Stimulated activated naive CD8-positive, alpha-beta T cell treated with anti-CD3 and anti-CD28 coated beads, Interleukin-15, amount 100 ng/mL, for 72 hours (primary cell): ENCODE results near the gene ALDH1A2.
"Not testable (repeated sequence)": the region's sequence is repeated elsewhere in the genome, so short reads cannot be mapped to it uniquely, and the experiment has no call there.

Source experiments
- ATAC-seq: fragments of 150-1000 bp; cut with Tn5 transposase; 2 replicates; pipeline ENCODE4 v1.10.0; 2021; ENCODE audit warnings: mild to moderate bottlenecking, moderate library complexity
- DNase-seq, 2 donors: peaks; one replicate each; pipeline ENCODE4 v3.0.0; 2021 to 2022
- H3K27ac Mint-ChIP-seq, 2 donors: one replicate each; pipeline ENCODE4 v1.8.0; 2022; ENCODE audit warnings: mild to moderate bottlenecking in 2 of 2, mixed read lengths in 2 of 2, moderate library complexity in 2 of 2
- H3K27me3 Mint-ChIP-seq: one replicate; pipeline ENCODE4 v1.8.0; 2022; ENCODE audit warnings: mixed read lengths
- H3K4me1 Mint-ChIP-seq: one replicate; pipeline ENCODE4 v1.8.0; 2022; ENCODE audit warnings: mild to moderate bottlenecking, mixed read lengths
- H3K4me3 Mint-ChIP-seq, 2 donors: one replicate each; pipeline ENCODE4 v1.8.0; 2022; ENCODE audit warnings: mild to moderate bottlenecking in 2 of 2, mixed read lengths in 2 of 2, moderate library complexity in 1 of 2
- H3K9me3 Mint-ChIP-seq, 2 donors: one replicate each; pipeline ENCODE4 v1.8.0; 2022; ENCODE audit warnings: mixed read lengths in 2 of 2

ALDH1A2 gene

DNA sequence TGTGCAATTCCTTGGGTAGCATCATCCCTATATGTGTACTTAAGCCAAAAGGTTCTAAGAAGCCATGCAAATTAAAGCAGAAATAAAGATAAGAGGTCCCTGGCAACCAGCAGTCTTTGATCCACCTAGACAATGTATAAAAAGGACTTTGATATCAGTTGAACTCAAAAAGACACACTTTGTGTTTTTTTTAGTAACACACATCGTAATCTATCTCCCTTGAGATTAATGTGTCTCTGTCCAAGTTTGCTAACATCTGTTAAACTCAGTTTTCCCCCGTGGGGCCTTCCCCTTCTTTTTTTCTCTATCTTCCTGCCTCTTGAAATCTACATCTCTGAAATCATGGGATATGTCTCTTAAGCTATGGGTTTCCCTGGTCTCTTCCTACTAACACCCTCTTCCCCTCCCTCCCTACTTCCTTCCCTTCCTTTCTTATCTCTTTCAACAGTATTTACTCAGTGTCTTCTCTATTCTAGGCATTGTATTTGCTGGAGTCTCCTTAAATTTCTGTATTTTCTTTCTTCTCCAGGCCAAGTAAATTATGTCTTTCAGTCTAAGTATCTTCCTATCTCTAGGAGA, 27.7 kb downstream of the ALDH1A2 start:
- DNase-seq (no peak), ATAC-seq (no peak)
- H3K27ac Mint-ChIP-seq = no peak overlapping the region
- H3K4me1 Mint-ChIP-seq = no peaks in the 10 kb centered on the region
- H3K27me3 Mint-ChIP-seq = peaks cover 5% of the 10 kb centered on the region
- H3K9me3 Mint-ChIP-seq = no peaks in the 10 kb centered on the region
- no peak overlapping the region for H3K4me3 Mint-ChIP-seq

DNA sequence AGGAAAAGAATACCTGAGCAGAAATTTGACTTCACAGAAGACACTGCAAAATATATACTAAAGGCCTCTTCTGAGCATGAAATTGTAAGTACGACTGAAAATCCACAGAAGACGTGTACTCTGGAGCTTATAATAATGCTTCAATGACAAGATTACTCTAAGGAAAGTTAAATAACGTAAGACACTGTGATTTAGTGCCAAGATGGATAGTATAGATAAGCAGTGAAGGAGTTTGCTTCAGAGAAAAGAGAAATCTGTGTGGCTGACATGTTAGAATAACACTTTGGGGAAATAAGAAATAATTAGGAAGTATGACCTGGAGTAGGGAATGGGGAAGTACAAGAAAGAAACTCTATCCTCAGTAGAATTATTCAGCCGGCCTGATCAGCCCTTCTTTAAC, 28.9 kb downstream of the ALDH1A2 start:
- Mint-ChIP-seq H3K4me1 (no peaks in the 10 kb centered on the region), H3K4me3 (no peak overlapping the region), H3K27me3 (peaks cover 5% of the 10 kb centered on the region), H3K27ac (no peak overlapping the region), H3K9me3 (no peaks in the 10 kb centered on the region)
- DNase-seq (no peak), ATAC-seq (no peak)

DNA sequence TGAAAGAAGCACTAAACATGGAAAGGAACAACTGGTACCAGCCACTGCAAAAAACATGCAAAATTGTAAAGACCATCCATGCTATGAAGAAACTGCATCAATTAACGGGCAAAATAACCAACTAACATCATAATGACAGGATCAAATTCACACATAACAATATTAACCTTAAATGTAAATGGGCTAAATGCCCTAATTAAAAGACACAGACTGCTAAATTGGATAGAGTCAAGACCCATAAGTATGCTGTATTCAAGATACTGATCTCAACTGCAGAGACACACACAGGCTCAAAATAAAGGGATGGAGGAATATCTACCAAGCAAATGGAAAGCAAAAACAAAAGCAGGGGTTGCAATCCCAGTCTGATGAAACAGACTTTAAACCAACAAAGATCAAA, 37.1 kb downstream of the ALDH1A2 start:
- H3K27me3 Mint-ChIP-seq = peaks cover 14% of the 10 kb centered on the region
- DNase-seq = not testable (repeated sequence)

DNA sequence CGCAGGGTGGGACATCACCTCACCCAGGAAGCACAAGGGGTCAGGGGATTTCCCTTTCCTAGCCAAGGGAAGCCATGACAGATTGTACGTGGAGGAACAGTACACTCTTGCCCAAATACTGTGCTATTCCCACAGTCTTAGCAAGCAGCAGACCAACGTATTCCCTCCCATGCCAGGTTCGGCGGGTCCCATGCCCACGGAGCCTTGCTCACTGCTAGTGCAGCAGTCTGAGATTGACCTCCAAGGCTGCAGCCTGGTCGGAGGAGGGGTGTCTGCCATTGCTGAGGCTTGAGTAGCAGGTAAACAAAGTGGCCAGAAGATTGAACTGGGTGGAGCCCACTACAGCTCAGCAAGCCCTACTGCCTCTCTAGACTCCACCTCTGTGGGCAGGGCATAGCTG, 39.0 kb downstream of the ALDH1A2 start:
- Mint-ChIP-seq H3K27me3 (peaks cover 27% of the 10 kb centered on the region), H3K4me3 (no peak overlapping the region), H3K9me3 (peaks cover 36 to 71% of the 10 kb centered on the region in 2 donors), H3K4me1 (no peaks in the 10 kb centered on the region), H3K27ac (no peak overlapping the region)
- ATAC-seq = no peak
- DNase-seq = no peak

More for the DNA sequence above, 37.1 kb downstream of the ALDH1A2 start:
- not testable (repeated sequence) for H3K4me3 Mint-ChIP-seq, ATAC-seq, H3K4me1 Mint-ChIP-seq
- peaks cover 36 to 54% of the 10 kb centered on the region in 2 donors for H3K9me3 Mint-ChIP-seq
- peak overlapping the region in 1 of 2 donors; percentile 28 for H3K27ac Mint-ChIP-seq

DNA sequence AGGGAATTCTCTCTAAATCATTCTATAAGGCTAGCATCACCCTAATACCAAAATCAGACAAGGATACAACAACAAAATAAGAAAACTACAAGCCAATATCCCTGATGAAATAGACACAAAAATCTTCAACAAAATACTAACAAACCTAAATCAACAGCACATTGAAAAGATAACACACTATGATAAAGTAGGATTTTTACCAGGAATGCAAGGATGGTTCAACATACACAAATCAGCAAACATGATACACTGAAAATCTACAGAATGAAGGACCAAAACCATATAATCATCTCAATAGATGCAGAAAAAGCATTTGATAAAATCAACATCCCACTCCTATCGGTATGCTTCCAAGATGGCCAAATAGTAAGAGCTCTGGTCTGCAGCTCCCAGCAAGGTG, 39.5 kb downstream of the ALDH1A2 start:
- no peak overlapping the region for H3K4me3 Mint-ChIP-seq
- no peak for ATAC-seq
- DNase-seq = no peak
- peaks cover 32% of the 10 kb centered on the region for H3K27me3 Mint-ChIP-seq
- no peaks in the 10 kb centered on the region for H3K4me1 Mint-ChIP-seq
- H3K27ac Mint-ChIP-seq = no peak overlapping the region
- peaks cover 36 to 76% of the 10 kb centered on the region in 2 donors for H3K9me3 Mint-ChIP-seq

DNA sequence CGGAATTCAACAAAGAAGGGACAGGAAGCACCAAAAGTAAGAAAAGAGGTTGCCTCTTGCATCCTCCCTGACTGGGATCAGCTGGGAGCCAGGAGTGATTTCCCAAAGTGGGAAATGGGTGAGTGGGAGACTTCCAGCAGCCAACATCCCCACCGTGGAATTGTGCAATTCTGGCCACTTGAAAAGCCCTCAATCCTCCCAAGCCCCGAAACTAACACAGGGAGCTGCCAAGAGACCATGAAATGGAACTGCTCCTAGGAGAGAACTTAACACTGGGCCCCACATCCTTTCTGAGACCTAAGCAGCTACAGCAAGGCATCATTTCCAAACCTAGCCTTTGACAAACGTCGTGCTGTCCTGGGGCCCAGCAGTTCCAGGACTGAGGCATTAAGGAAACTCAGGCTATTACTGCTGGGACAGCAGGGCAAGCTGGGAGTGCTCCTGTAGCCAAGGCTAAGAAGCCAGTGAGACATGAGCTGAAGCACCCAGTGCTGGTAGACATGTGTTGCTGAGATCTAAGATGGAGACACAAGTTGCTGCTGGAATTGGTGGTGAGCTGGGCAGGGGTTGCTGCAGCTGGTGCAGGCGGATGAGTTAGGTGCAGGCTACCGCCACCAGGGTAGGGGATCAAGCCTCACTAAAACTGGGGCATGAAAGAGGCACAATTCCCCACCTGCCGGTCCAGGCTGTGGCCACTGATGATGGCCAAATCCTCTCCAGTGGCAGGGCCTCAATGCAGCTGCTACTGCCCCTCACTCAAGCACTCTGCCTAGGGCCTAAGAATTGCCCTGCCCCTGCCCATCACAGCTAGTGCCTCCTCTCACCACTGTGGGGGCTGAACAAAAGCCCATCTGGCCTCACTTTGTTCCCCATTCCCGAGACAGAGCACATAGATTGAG, 43.9 kb downstream of the ALDH1A2 start:
- Mint-ChIP-seq H3K4me1 (no peaks in the 10 kb centered on the region), H3K27ac (no peak overlapping the region), H3K9me3 (peaks cover 25 to 52% of the 10 kb centered on the region in 2 donors), H3K27me3 (peaks cover 20% of the 10 kb centered on the region), H3K4me3 (no peak overlapping the region)
- ATAC-seq (no peak), DNase-seq (no peak)

DNA sequence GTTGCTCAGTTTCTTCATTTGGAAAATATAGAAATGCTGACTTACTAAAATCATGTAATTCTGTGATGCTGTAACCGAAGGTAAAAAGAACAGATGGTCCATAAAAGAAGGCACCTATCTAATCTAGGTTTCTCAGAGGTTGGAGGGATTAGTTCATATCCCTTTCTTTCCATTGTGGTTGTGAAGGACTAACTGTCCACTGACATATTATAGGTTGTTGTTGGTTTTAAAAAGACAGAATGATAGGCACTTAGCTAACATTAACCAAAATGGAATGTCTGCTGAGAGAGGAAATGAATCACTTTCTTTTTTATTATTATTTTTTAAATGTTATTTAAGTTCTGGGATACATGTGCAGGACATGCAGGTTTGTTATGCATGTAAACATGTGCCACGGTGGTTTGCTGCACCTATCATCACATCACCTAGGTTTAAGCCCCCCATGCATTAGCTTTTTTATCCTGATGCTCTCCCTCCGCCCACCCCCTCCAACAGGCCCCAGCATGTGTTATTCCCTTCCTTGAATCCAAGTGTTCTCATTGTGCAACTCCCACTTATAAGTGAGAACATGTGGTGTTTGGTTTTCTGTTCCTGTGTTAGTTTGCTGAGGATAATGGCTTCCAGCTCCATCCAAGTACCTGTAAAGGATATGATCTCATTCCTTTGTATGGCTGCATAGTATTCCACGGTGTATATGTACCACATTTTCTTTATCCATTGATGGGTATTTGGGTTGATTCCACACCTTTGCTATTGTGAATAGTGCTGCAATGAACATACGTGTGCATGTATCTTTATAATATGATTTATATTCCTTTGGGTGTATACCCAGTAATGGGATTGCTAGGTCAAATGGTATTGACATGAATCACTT, 45.8 kb downstream of the ALDH1A2 start:
- no peak overlapping the region for H3K27ac Mint-ChIP-seq
- DNase-seq = no peak
- H3K9me3 Mint-ChIP-seq = peaks cover 8 to 35% of the 10 kb centered on the region in 2 donors
- H3K4me3 Mint-ChIP-seq = no peak overlapping the region
- H3K27me3 Mint-ChIP-seq = peaks cover 22% of the 10 kb centered on the region
- no peak for ATAC-seq
- no peaks in the 10 kb centered on the region for H3K4me1 Mint-ChIP-seq

DNA sequence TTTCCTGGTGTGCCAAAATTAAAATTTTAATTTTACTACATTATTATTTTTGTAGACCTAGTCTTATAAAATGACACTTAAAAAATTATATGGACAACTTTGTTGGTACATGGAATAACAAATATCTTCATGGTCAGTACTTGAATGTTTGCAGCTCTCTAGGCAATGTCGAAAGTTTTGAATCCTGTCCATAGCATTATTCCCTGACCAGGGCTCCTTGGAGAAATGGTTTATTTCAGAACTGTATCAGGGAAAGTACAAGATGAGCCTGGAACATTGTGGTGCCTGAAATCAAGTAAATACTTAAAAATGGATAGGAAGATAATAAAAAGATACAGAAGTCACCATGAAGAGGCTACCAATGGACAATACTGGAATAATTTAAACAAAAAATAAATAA, 47.6 kb downstream of the ALDH1A2 start:
- Mint-ChIP-seq H3K4me3 (no peak overlapping the region), H3K4me1 (no peaks in the 10 kb centered on the region), H3K27ac (no peak overlapping the region), H3K9me3 (peaks cover 0 to 18% of the 10 kb centered on the region in 2 donors), H3K27me3 (peaks cover 27% of the 10 kb centered on the region)
- DNase-seq (no peak), ATAC-seq (no peak)

DNA sequence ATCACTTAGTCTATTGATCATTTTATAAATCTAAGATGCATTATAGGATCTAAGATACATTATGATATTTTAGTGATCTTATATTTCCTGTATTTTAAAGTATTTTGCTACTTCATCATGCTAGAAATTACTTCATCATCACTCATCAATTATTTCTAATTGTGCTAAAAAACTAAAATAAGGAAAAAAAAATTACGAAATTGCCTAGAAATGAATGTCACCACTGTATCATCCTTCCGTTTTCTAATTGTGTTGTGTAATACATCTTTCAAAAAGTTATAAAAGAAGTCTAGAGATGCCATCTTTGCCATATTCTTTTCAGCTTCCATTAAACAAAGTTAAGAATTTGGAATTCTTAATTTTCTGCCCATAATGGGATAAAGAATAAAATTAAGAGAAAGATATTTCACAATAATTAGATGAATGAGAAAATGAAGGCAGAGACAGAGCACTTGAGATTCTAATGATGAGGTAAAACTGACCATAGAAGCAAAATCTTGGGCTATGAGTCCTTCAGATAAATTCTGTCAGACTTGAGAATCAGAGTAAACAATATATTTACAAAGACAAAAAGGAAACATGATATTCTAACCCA, 48.8 kb downstream of the ALDH1A2 start:
- no peaks in the 10 kb centered on the region for H3K4me1 Mint-ChIP-seq
- no peak overlapping the region for H3K27ac Mint-ChIP-seq
- no peak for DNase-seq
- no peak overlapping the region for H3K4me3 Mint-ChIP-seq
- no peak for ATAC-seq
- H3K9me3 Mint-ChIP-seq = peaks cover 0 to 6% of the 10 kb centered on the region in 2 donors
- peaks cover 20% of the 10 kb centered on the region for H3K27me3 Mint-ChIP-seq

DNA sequence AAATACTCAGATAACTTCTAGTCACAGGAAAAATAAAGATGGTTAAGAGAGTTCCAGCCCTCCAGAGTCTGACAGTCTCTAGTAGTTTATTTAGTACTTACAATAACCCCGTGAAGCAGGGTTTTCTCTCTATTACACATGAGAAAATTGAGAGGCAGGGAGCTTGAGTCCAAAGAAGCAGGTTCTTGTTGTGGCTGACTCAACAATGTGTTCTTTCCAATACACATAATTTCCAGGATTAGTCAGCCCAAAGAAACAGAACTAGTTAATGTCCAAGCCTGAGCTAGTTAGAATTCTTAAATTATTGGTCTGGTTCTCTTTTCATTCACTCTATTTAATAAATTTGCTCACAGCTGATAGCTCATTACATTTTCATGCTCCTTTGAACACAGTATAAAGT, 49.9 kb downstream of the ALDH1A2 start:
- Mint-ChIP-seq H3K27me3 (peaks cover 12% of the 10 kb centered on the region), H3K4me1 (no peaks in the 10 kb centered on the region), H3K9me3 (no peaks in the 10 kb centered on the region), H3K4me3 (no peak overlapping the region), H3K27ac (no peak overlapping the region)
- ATAC-seq (no peak), DNase-seq (no peak)

DNA sequence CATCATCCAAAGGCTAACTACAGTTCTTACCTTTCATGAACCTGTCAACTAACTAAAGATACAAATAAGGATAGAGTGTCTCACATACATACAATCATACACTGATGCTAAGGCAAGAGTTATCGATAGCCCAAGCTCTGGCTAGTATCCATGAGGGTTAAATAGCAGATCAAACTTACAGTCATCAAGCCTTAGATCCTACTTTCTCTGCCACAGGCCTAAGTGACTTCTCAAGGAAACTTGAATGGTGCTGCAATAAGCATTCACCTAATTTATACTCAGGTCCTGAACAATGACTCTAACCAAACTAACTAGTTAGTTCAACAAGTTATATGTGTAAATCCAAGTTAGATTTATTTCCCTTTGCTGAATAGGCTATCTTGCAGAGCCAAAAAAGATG, 51.0 kb downstream of the ALDH1A2 start:
- no peak overlapping the region for H3K27ac Mint-ChIP-seq
- H3K4me1 Mint-ChIP-seq = no peaks in the 10 kb centered on the region
- H3K27me3 Mint-ChIP-seq = peaks cover 12% of the 10 kb centered on the region
- no peak for ATAC-seq
- H3K9me3 Mint-ChIP-seq = no peaks in the 10 kb centered on the region
- DNase-seq = no peak
- H3K4me3 Mint-ChIP-seq = no peak overlapping the region

DNA sequence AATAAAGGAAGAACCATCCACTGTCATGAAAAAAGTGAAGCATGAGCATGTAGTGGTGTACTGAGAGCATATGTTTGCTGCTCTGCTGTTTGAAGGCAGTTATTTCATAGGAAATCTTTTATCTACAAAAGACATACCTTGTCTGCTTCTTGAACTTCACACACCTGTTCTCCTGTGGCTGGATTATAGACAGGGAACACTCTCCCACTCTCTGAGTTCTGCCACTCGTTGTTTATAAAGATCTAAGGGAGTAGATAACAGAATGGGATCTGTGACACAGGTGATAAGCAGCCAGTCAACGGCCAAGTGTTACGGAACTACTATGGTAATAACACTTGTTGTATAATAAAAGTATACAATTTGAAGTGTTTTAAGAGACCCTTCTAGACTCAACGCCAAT, 51.5 kb downstream of the ALDH1A2 start:
- DNase-seq (no peak), ATAC-seq (no peak)
- Mint-ChIP-seq H3K4me3 (no peak overlapping the region), H3K27me3 (peaks cover 12% of the 10 kb centered on the region), H3K9me3 (no peaks in the 10 kb centered on the region), H3K27ac (no peak overlapping the region), H3K4me1 (no peaks in the 10 kb centered on the region)

DNA sequence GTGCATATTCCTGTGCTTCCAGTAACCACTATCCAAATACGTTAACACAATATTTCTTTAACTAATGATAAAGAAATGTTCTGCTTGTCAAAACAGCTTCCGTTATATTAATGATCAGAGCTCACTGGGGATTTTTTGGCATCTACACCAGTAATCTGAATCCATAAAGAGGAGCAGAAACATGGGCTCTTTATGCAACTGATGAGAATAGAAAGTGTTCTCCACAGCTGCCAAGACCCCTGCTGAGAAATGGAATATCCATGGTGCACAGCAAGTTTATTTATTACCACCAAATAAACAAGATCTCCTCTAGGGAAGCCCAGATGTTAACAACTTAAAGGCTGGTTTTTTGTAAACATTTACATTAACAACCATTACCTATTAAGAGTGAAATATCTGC, 54.5 kb downstream of the ALDH1A2 start:
- no peak overlapping the region for H3K27ac Mint-ChIP-seq
- ATAC-seq = no peak
- H3K27me3 Mint-ChIP-seq = peaks cover 12% of the 10 kb centered on the region
- no peaks in the 10 kb centered on the region for H3K4me1 Mint-ChIP-seq
- no peak overlapping the region for H3K4me3 Mint-ChIP-seq
- DNase-seq = no peak
- no peaks in the 10 kb centered on the region for H3K9me3 Mint-ChIP-seq

DNA sequence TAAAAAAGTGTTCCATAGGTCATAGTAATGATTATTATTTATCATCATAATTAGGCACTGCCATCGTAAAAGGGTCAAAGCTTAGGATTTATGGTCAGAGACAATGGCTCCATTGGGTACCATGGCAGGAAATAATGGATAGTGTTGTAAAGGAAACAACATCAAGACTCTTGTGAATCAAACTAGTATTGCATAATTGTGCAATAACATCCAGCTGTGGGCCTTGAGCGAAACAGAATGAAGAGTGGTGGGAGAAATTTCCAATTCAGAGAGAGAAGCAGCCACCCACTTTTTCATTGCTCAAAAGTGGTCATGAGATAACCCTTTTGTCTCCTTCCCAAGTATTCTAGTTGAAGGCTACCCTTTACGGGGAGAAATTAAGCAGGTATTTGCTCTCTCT, 61.7 kb downstream of the ALDH1A2 start:
- DNase-seq (no peak), ATAC-seq (no peak)
- Mint-ChIP-seq H3K4me1 (no peaks in the 10 kb centered on the region), H3K27me3 (peaks cover 26% of the 10 kb centered on the region), H3K27ac (no peak overlapping the region), H3K9me3 (peaks cover 0 to 12% of the 10 kb centered on the region in 2 donors), H3K4me3 (no peak overlapping the region)

DNA sequence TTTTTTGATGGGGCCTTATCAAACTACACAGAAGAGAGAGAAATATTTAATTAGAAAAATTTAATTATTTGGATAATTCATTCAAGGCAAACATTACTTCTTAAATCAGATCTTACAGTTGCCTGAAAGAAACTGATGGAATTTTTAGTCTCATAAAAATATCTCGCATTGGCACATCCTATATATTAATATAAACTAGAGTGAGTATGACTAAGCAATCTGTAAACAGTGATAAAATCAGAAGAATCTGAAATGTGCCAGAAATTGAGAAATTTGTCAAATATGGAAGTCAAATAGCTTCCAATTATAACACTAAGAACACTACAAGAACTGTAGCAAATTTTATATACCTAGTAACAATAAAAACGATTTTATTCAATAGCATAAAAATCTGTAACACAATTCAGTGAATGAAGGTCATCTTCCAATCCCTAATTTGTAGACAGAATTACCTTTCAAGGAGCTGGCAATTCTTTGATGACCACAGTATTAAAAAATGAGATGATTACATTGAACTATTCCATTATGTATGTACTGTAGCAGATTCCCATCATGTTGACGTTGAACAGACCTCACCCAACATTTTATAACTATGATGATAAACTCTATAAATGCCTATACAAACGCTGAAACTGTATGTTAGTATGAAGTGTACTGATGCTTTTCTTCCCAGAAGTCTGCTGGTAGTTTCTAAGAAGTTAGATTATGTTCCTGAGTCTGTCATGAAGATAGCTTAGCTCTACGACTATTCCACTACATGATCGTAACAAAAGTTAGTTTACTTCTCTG, 63.0 kb downstream of the ALDH1A2 start:
- no peak for ATAC-seq
- H3K4me3 Mint-ChIP-seq = no peak overlapping the region
- peaks cover 39% of the 10 kb centered on the region for H3K27me3 Mint-ChIP-seq
- DNase-seq = no peak
- peak overlapping the region in 1 of 2 donors; percentile 16 for H3K27ac Mint-ChIP-seq
- no peaks in the 10 kb centered on the region for H3K4me1 Mint-ChIP-seq
- H3K9me3 Mint-ChIP-seq = peaks cover 0 to 12% of the 10 kb centered on the region in 2 donors
